ENCODE results near the gene TMCO1.
"Not testable (repeated sequence)": the region's sequence is repeated elsewhere in the genome, so short reads cannot be mapped to it uniquely, and the experiment has no call there.

Gene TMCO1

GRCh38 chr1:165755393-165756010 is 13.2 kb downstream of the TMCO1 start:
- TF ChIP-seq CTCF (IDR thresholded peaks at IDR 0.05) = no peak
- no peaks in the 10 kb centered on the region for H3K27me3 ChIP-seq
- H3K4me1 ChIP-seq (ENCODE audit: control insufficient read depth in 1 of 2, insufficient read depth in 1 of 2, low read depth in 1 of 2, low read length in 1 of 2) = no peaks in the 10 kb centered on the region
- no peak overlapping the region for H3K27ac ChIP-seq
- H3K9me3 ChIP-seq = no peaks in the 10 kb centered on the region
- H3K4me3 ChIP-seq (ENCODE audit: low read depth in 1 of 2, low read length in 1 of 2) = no peak overlapping the region
- H3K36me3 ChIP-seq = peaks cover 51% of the 10 kb centered on the region

GRCh38 chr1:165753934-165754333 is 14.7 kb downstream of the TMCO1 start:
- peaks cover 51% of the 10 kb centered on the region for H3K36me3 ChIP-seq
- no peaks in the 10 kb centered on the region for H3K27me3 ChIP-seq
- no peaks in the 10 kb centered on the region for H3K4me1 ChIP-seq (ENCODE audit: control insufficient read depth in 1 of 2, insufficient read depth in 1 of 2, low read depth in 1 of 2, low read length in 1 of 2)
- H3K4me3 ChIP-seq (ENCODE audit: low read depth in 1 of 2, low read length in 1 of 2) = no peak overlapping the region
- no peak overlapping the region for H3K27ac ChIP-seq
- no peak for TF ChIP-seq CTCF (IDR thresholded peaks at IDR 0.05)
- H3K9me3 ChIP-seq = no peaks in the 10 kb centered on the region

GRCh38 chr1:165748550-165748949 is 20.1 kb downstream of the TMCO1 start:
- H3K36me3 ChIP-seq = peaks cover 46% of the 10 kb centered on the region
- no peak for TF ChIP-seq CTCF (IDR thresholded peaks at IDR 0.05)
- H3K27me3 ChIP-seq = no peaks in the 10 kb centered on the region
- no peaks in the 10 kb centered on the region for H3K9me3 ChIP-seq
- H3K4me1 ChIP-seq (ENCODE audit: control insufficient read depth in 1 of 2, insufficient read depth in 1 of 2, low read depth in 1 of 2, low read length in 1 of 2) = no peaks in the 10 kb centered on the region
- no peak overlapping the region for H3K4me3 ChIP-seq (ENCODE audit: low read depth in 1 of 2, low read length in 1 of 2)
- no peak overlapping the region for H3K27ac ChIP-seq

GRCh38 chr1:165747632-165748447 is 20.8 kb downstream of the TMCO1 start:
- Histone ChIP-seq H3K4me1 (ENCODE audit: control insufficient read depth in 1 of 2, insufficient read depth in 1 of 2, low read depth in 1 of 2, low read length in 1 of 2) (no peaks in the 10 kb centered on the region), H3K27me3 (no peaks in the 10 kb centered on the region), H3K27ac (no peak overlapping the region), H3K36me3 (peaks cover 41% of the 10 kb centered on the region), H3K9me3 (no peaks in the 10 kb centered on the region), H3K4me3 (ENCODE audit: low read depth in 1 of 2, low read length in 1 of 2) (no peak overlapping the region)
- TF ChIP-seq CTCF (IDR thresholded peaks at IDR 0.05) = no peak

- H3K4me3 ChIP-seq (ENCODE audit: low read depth in 1 of 2, low read length in 1 of 2); H3K9me3 ChIP-seq; H3K27me3 ChIP-seq; H3K4me1 ChIP-seq (ENCODE audit: control insufficient read depth in 1 of 2, insufficient read depth in 1 of 2, low read depth in 1 of 2, low read length in 1 of 2); H3K27ac ChIP-seq: not testable (repeated sequence)
- peaks cover 53% of the 10 kb centered on the region for H3K36me3 ChIP-seq
These were observed 23.8 kb downstream of the TMCO1 start for GRCh38 chr1:165744913-165745312.

GRCh38 chr1:165742194-165742593 is 26.5 kb downstream of the TMCO1 start:
- Histone ChIP-seq H3K27me3 (no peaks in the 10 kb centered on the region), H3K4me3 (ENCODE audit: low read depth in 1 of 2, low read length in 1 of 2) (no peak overlapping the region)
- TF ChIP-seq CTCF (IDR thresholded peaks at IDR 0.05) = no peak

More at GRCh38 chr1:165742194-165742593, 26.5 kb downstream of the TMCO1 start:
- Histone ChIP-seq H3K9me3 (no peaks in the 10 kb centered on the region), H3K4me1 (ENCODE audit: control insufficient read depth in 1 of 2, insufficient read depth in 1 of 2, low read depth in 1 of 2, low read length in 1 of 2) (no peaks in the 10 kb centered on the region), H3K27ac (no peak overlapping the region), H3K36me3 (peaks cover 54% of the 10 kb centered on the region)

Data from neutrophil (primary cell).